Adrenal gland (tissue), 12 donors: ENCODE data around the gene SH2B3. TPM values are rescaled to one million over a fixed set of nuclear protein-coding genes. Genes with fewer than 3 reads are reported as not detected.

Experiments
- DNase-seq, 7 donors: peaks; one replicate each; pipeline ENCODE4 v3.0.0-alpha.2; 2019 to 2020
- H3K27ac ChIP-seq, 5 donors: fragments of 200-600 bp; sonication (generic) in 4 of 5; 1 replicate in 3 of 5; 2 replicates in 2 of 5; pipeline versions ENCODE4 v1.5.1 to v1.8.0; 2016 to 2020; ENCODE audit warnings: mild to moderate bottlenecking in 1 of 5
- H3K27me3 ChIP-seq: fragments of 200-600 bp; 2 replicates; pipeline ENCODE4 v1.8.0; 2021
- H3K36me3 ChIP-seq, 2 donors: fragments of 200-600 bp; replicated peaks in 1 of 2; 1 replicate in 1 of 2; 2 replicates in 1 of 2; pipeline versions ENCODE4 v1.5.1 to v1.8.0; 2018 to 2022
- H3K4me1 ChIP-seq, 2 donors: fragments of 200-600 bp; replicated peaks in 1 of 2; 1 replicate in 1 of 2; 2 replicates in 1 of 2; pipeline versions ENCODE4 v1.5.1 to v1.8.0; 2018 to 2021
- H3K4me3 ChIP-seq, 4 donors: fragments of 200-600 bp; sonication (generic) in 3 of 4; one replicate each; pipeline ENCODE4 v1.5.1; 2016 to 2018
- H3K9me3 ChIP-seq, 3 donors: fragments of 200-600 bp; sonication (generic) in 1 of 3; replicated peaks in 1 of 3; 1 replicate in 2 of 3; 2 replicates in 1 of 3; pipeline versions ENCODE4 v1.5.1 to v1.8.0; 2016 to 2021
- CTCF ChIP-seq, 6 experiments: fragments of 450-650 bp in 4 of 6; fragments of 200-600 bp in 2 of 6; sonication (generic) in 1 of 6; IDR thresholded peaks; 1 replicate in 5 of 6; 2 replicates in 1 of 6; pipeline versions ENCODE4 v1.5.1 to v1.8.0; 2016 to 2021; ENCODE audit warnings: antibody characterized with exemption in 6 of 6, mild to moderate bottlenecking in 2 of 6, moderate library complexity in 1 of 6
- POLR2A ChIP-seq, 2 donors: fragments of 450-650 bp; IDR thresholded peaks; one replicate each; pipeline ENCODE4 v1.6.1; 2017; ENCODE audit warnings: antibody characterized with exemption in 2 of 2, mild to moderate bottlenecking in 2 of 2, moderate library complexity in 1 of 2
- WGBS, 4 donors: extraction: QIAGEN DNeasy Blood & Tissue Kit in 2 of 4; methylation state at CpG; one replicate each; pipeline versions ENCODE4 v1.1.5 to v1.1.7; 2013 to 2017; 5-methylcytosine and 5-hydroxymethylcytosine counted together
- intact Hi-C, 2 donors: fragments of 100-400 bp; cut with DNase I; formaldehyde crosslinking; loops; one replicate each; pipeline versions ENCODE4 v1.14.1 to v1.15.0; 2022 to 2023
- polyA plus RNA-seq, 3 donors: library from polyadenylated mRNA; stranded (reverse); fragments of 200-250 nt in 2 of 3; fragments of 350-450 nt in 1 of 3; fragmentation: Illumina TruSeq in 1 of 3; extraction: RNeasy Lipid Tissue Mini Kit (QIAGEN cat#74804) in 1 of 3; gene quantifications; one replicate each; pipeline ENCODE4 v1.2.3, GENCODE V29; 2013 to 2014
- total RNA-seq, 9 donors: library from RNA; depleted of rRNA in 4 of 9; stranded (reverse); fragments of >200 nt in 4 of 9; fragments of 120-200 nt in 1 of 9; fragmentation: NEBNext Ultra II Directional in 1 of 9; extraction: Animal tissue kit (Norgen Biotek cat#: 25700) in 1 of 9; gene quantifications; one replicate each; pipeline versions ENCODE4 v1.1.0 to v1.2.4, GENCODE V29; 2013 to 2023
- donor health status: healthy with polysubstance abuse.
- donor health status: Bipolar disorder and iron deficiency.
- donor health status: DM: yes; HTN: yes; CAD: no.
- donor health status: DM: no; HTN: no; CAD: no.
- donor health status: DM: no; HTN: no; CAD: no.
- donor health status: DM: yes; HTN: yes; CAD: no.

Gene SH2B3
- total and polyA plus RNA-seq, 12 donors: 5.8 to 70.3 (median 28.5) TPM

- Histone ChIP-seq H3K27ac (no peak overlapping the region), H3K36me3 (no peaks in the 10 kb centered on the region), H3K4me3 (no peak overlapping the region), H3K9me3 (no peaks in the 10 kb centered on the region), H3K27me3 (no peaks in the 10 kb centered on the region), H3K4me1 (peaks cover 0 to 55% of the 10 kb centered on the region in 2 donors)
- 82 to 85% (median 84%) methylated on average over 11 of the region's 11 CpGs for WGBS, 4 donors
- TF ChIP-seq POLR2A (IDR thresholded peaks at IDR 0.05): no peak
- TF ChIP-seq CTCF (IDR thresholded peaks at IDR 0.05): no peak
- DNase-seq: no peak
- intact Hi-C loops: no loop called here
Measured at GRCh38 chr12:111426344-111427185, 20.8 kb downstream of the SH2B3 start.

- DNase-seq: peak in 1 of 7 donors; percentile 22
- H3K27ac ChIP-seq: peak overlapping the region in 1 of 5 donors; percentile 24
- TF ChIP-seq CTCF (IDR thresholded peaks at IDR 0.05) (no peak), POLR2A (IDR thresholded peaks at IDR 0.05) (no peak)
- intact Hi-C loops: no loop called here
- H3K27me3 ChIP-seq: no peaks in the 10 kb centered on the region
- H3K4me1 ChIP-seq: peaks cover 0 to 62% of the 10 kb centered on the region in 2 donors
- no peaks in the 10 kb centered on the region for H3K9me3 ChIP-seq
- 87 to 100% (median 88%) methylated on average over 5 to 7 of the region's 7 CpGs for WGBS, 4 donors
- no peaks in the 10 kb centered on the region for H3K36me3 ChIP-seq
- H3K4me3 ChIP-seq: no peak overlapping the region
Measured at GRCh38 chr12:111427417-111428074, 21.8 kb downstream of the SH2B3 start.

- H3K9me3 ChIP-seq: no peaks in the 10 kb centered on the region
- H3K27me3 ChIP-seq: no peaks in the 10 kb centered on the region
- H3K36me3 ChIP-seq: no peaks in the 10 kb centered on the region
- H3K27ac ChIP-seq: peak overlapping the region in 3 of 5 donors; percentile 24 to 31 (median 30)
- TF ChIP-seq CTCF (IDR thresholded peaks at IDR 0.05) (no peak), POLR2A (IDR thresholded peaks at IDR 0.05) (no peak)
- peaks cover under 1 to 68% of the 10 kb centered on the region in 2 donors for H3K4me1 ChIP-seq
- intact Hi-C loops: no loop called here
- H3K4me3 ChIP-seq: no peak overlapping the region
- WGBS, 4 donors: 76 to 92% (median 83%) methylated on average over 4 to 9 of the region's 9 CpGs; no CpG with 5 or more reads in 1 of the 4 donors
- no peak for DNase-seq
Measured at GRCh38 chr12:111428081-111428727, 22.5 kb downstream of the SH2B3 start.

GRCh38 chr12:111428728-111429175 is 23.0 kb downstream of the SH2B3 start:
- peak in 4 of 7 donors; percentile 46 to 64 (median 56) for DNase-seq
- TF ChIP-seq POLR2A (IDR thresholded peaks at IDR 0.05): no peak
- no peak for TF ChIP-seq CTCF (IDR thresholded peaks at IDR 0.05)
- Histone ChIP-seq H3K4me1 (peaks cover 6 to 74% of the 10 kb centered on the region in 2 donors), H3K36me3 (no peaks in the 10 kb centered on the region), H3K4me3 (no peak overlapping the region), H3K27me3 (no peaks in the 10 kb centered on the region), H3K27ac (peak overlapping the region in 2 of 5 donors; percentile 24 to 30), H3K9me3 (no peaks in the 10 kb centered on the region)
- intact Hi-C loops: no loop called here
- WGBS, 4 donors: 45 to 68% (median 52%) methylated on average over 12 to 21 of the region's 21 CpGs
